Measurements from ENCODE around the gene HMGA1.

Gene HMGA1

GRCh38 chr6:34236443-34237315 lies at the start of gene HMGA1:
TSS of gene HMGA1 (plus strand) at chr6:34236873. CDS start at chr6:34240781, 3,908 bp downstream.
- FAIRE-seq (peak; percentile 74), DNase-seq (ENCODE audit: extremely low spot score, insufficient read length, low read depth) (peak; percentile 93)

GRCh38 chr6:34189806-34190503 lies 46.7 kb upstream of the HMGA1 start:
- no peak for DNase-seq (ENCODE audit: extremely low spot score, insufficient read length, low read depth)
- FAIRE-seq = no peak

- no peak for FAIRE-seq
- no peak for DNase-seq (ENCODE audit: extremely low spot score, insufficient read length, low read depth)
These were observed 46.1 kb upstream of the HMGA1 start for GRCh38 chr6:34190504-34191122.

- FAIRE-seq (no peak), DNase-seq (ENCODE audit: extremely low spot score, insufficient read length, low read depth) (no peak)
These were observed 41.9 kb upstream of the HMGA1 start for GRCh38 chr6:34194772-34195171.

- DNase-seq (ENCODE audit: extremely low spot score, insufficient read length, low read depth) (no peak), FAIRE-seq (no peak)
These were observed 41.0 kb upstream of the HMGA1 start for GRCh38 chr6:34195726-34196115.

- DNase-seq (ENCODE audit: extremely low spot score, insufficient read length, low read depth) (peak; percentile 92), FAIRE-seq (peak; percentile 70)
These were observed 40.4 kb upstream of the HMGA1 start for GRCh38 chr6:34196116-34196832.

GRCh38 chr6:34196833-34197195 lies 39.9 kb upstream of the HMGA1 start:
- no peak for FAIRE-seq
- no peak for DNase-seq (ENCODE audit: extremely low spot score, insufficient read length, low read depth)

GRCh38 chr6:34200340-34200971 lies 36.2 kb upstream of the HMGA1 start:
- no peak for FAIRE-seq
- no peak for DNase-seq (ENCODE audit: extremely low spot score, insufficient read length, low read depth)

GRCh38 chr6:34201455-34202107 lies 35.1 kb upstream of the HMGA1 start:
- no peak for DNase-seq (ENCODE audit: extremely low spot score, insufficient read length, low read depth)
- no peak for FAIRE-seq

GRCh38 chr6:34202329-34203201 lies 34.1 kb upstream of the HMGA1 start:
- FAIRE-seq = no peak
- no peak for DNase-seq (ENCODE audit: extremely low spot score, insufficient read length, low read depth)

GRCh38 chr6:34204693-34205092 lies 32.0 kb upstream of the HMGA1 start:
- FAIRE-seq = no peak
- no peak for DNase-seq (ENCODE audit: extremely low spot score, insufficient read length, low read depth)

- FAIRE-seq = no peak
- DNase-seq (ENCODE audit: extremely low spot score, insufficient read length, low read depth) = no peak
These were observed 31.2 kb upstream of the HMGA1 start for GRCh38 chr6:34205466-34205865.

GRCh38 chr6:34205916-34206315 lies 30.8 kb upstream of the HMGA1 start:
- no peak for DNase-seq (ENCODE audit: extremely low spot score, insufficient read length, low read depth)
- no peak for FAIRE-seq

- no peak for FAIRE-seq
- no peak for DNase-seq (ENCODE audit: extremely low spot score, insufficient read length, low read depth)
These were observed 29.9 kb upstream of the HMGA1 start for GRCh38 chr6:34206726-34207125.

GRCh38 chr6:34207695-34208443 lies 28.8 kb upstream of the HMGA1 start:
- FAIRE-seq = no peak
- no peak for DNase-seq (ENCODE audit: extremely low spot score, insufficient read length, low read depth)

GRCh38 chr6:34213772-34214171 lies 22.9 kb upstream of the HMGA1 start:
- DNase-seq (ENCODE audit: extremely low spot score, insufficient read length, low read depth) (no peak), FAIRE-seq (no peak)

GRCh38 chr6:34218691-34219090 lies 18.0 kb upstream of the HMGA1 start:
- DNase-seq (ENCODE audit: extremely low spot score, insufficient read length, low read depth) (no peak), FAIRE-seq (no peak)

Data from GM18507 (cell line).